H9 (cell line): ENCODE results near the gene HIBCH. TPM values are rescaled to one million over a fixed set of nuclear protein-coding genes. Genes with fewer than 3 reads are reported as not detected.

Experiments
- DNase-seq: peaks from one replicate; pipeline ENCODE4 v3.0.0-alpha.2; 2017
- H2AFZ ChIP-seq: one replicate; pipeline ENCODE4 v1.6.1; 2013; ENCODE audit warnings: mild to moderate bottlenecking, low read length, control low read depth, moderate library complexity
- H2AK5ac ChIP-seq: 2 replicates; pipeline ENCODE4 v1.6.1; 2013; ENCODE audit warnings: low read length, control low read depth, mixed read lengths; ENCODE audit not compliant: insufficient read length
- H2BK120ac ChIP-seq: one replicate; pipeline ENCODE4 v1.6.1; 2013; ENCODE audit warnings: low read depth, mild to moderate bottlenecking, low read length, control low read depth, inconsistent platforms; ENCODE audit not compliant: poor library complexity, severe bottlenecking
- H2BK12ac ChIP-seq: 2 replicates; pipeline ENCODE4 v1.6.1; 2013; ENCODE audit warnings: low read length, control low read depth, mixed read lengths, low read depth; ENCODE audit not compliant: insufficient read length
- H2BK15ac ChIP-seq: 2 replicates; pipeline ENCODE4 v1.6.1; 2013; ENCODE audit warnings: low read depth, low read length, control low read depth
- H2BK20ac ChIP-seq: one replicate; pipeline ENCODE4 v1.6.1; 2013; ENCODE audit warnings: low read depth, mild to moderate bottlenecking, low read length, control low read depth, inconsistent platforms; ENCODE audit not compliant: poor library complexity, severe bottlenecking
- H2BK5ac ChIP-seq: 2 replicates; pipeline ENCODE4 v1.6.1; 2013; ENCODE audit warnings: low read length, control low read depth, mixed read lengths; ENCODE audit not compliant: insufficient read length
- H3K14ac ChIP-seq: 2 replicates; pipeline ENCODE4 v1.6.1; 2013; ENCODE audit warnings: low read length, control low read depth; ENCODE audit not compliant: insufficient read depth
- H3K18ac ChIP-seq: 2 replicates; pipeline ENCODE4 v1.6.1; 2013; ENCODE audit warnings: low read depth, mild to moderate bottlenecking, mixed read lengths, low read length, control low read depth; ENCODE audit not compliant: insufficient read length
- H3K23ac ChIP-seq: 2 replicates; pipeline ENCODE4 v1.6.1; 2013; ENCODE audit warnings: low read length, control low read depth, mixed read lengths, low read depth; ENCODE audit not compliant: insufficient read length
- H3K23me2 ChIP-seq: 2 replicates; pipeline ENCODE4 v1.6.1; 2013; ENCODE audit warnings: low read depth, mild to moderate bottlenecking, mixed read lengths, low read length, control low read depth; ENCODE audit not compliant: insufficient read length, poor library complexity, severe bottlenecking
- H3K27ac ChIP-seq: 2 replicates; pipeline ENCODE4 v1.5.1; 2013; ENCODE audit warnings: low read length, control low read depth, mixed read lengths, low read depth; ENCODE audit not compliant: insufficient read length
- H3K27me3 ChIP-seq: 2 replicates; pipeline ENCODE4 v1.6.1; 2013; ENCODE audit warnings: low read length, control low read depth, inconsistent platforms; ENCODE audit not compliant: insufficient read depth
- H3K4ac ChIP-seq: 2 replicates; pipeline ENCODE4 v1.6.1; 2013; ENCODE audit warnings: low read depth, mild to moderate bottlenecking, control low read depth, inconsistent platforms, low read length, moderate library complexity
- H3K4me1 ChIP-seq: 2 replicates; pipeline ENCODE4 v1.6.1; 2013; ENCODE audit warnings: low read length, control low read depth, inconsistent platforms; ENCODE audit not compliant: insufficient read depth
- H3K4me2 ChIP-seq: 2 replicates; pipeline ENCODE4 v1.6.1; 2013; ENCODE audit warnings: low read length, control low read depth, mixed read lengths; ENCODE audit not compliant: insufficient read length, insufficient read depth
- H3K56ac ChIP-seq: 2 replicates; pipeline ENCODE4 v1.6.1; 2013; ENCODE audit warnings: low read depth, mild to moderate bottlenecking, mixed read lengths, low read length, control low read depth; ENCODE audit not compliant: insufficient read length
- H3K79me1 ChIP-seq: 2 replicates; pipeline ENCODE4 v1.6.1; 2013; ENCODE audit warnings: low read depth, mild to moderate bottlenecking, moderate library complexity, low read length, control low read depth, inconsistent platforms; ENCODE audit not compliant: insufficient read depth, poor library complexity, severe bottlenecking
- H3K79me2 ChIP-seq: 2 replicates; pipeline ENCODE4 v1.6.1; 2013; ENCODE audit warnings: low read length, control low read depth, inconsistent platforms; ENCODE audit not compliant: insufficient read depth
- H3K9ac ChIP-seq: 2 replicates; pipeline ENCODE4 v1.6.1; 2013; ENCODE audit warnings: low read length, control low read depth, mixed read lengths; ENCODE audit not compliant: insufficient read length; ENCODE audit errors: extremely low read depth
- H3K9me3 ChIP-seq: one replicate; pipeline ENCODE4 v1.6.1; 2013; ENCODE audit warnings: low read depth, low read length, inconsistent platforms; ENCODE audit not compliant: control insufficient read depth
- H3T11ph ChIP-seq: one replicate; pipeline ENCODE4 v1.6.1; 2013; ENCODE audit warnings: mild to moderate bottlenecking, low read length, control low read depth, inconsistent platforms
- H4K20me1 ChIP-seq: one replicate; pipeline ENCODE4 v1.6.1; 2013; ENCODE audit not compliant: control insufficient read depth, insufficient read length, insufficient read depth
- H4K5ac ChIP-seq: 2 replicates; pipeline ENCODE4 v1.6.1; 2013; ENCODE audit warnings: low read depth, mild to moderate bottlenecking, mixed read lengths, low read length, control low read depth; ENCODE audit not compliant: insufficient read length
- H4K8ac ChIP-seq: replicated peaks from 2 replicates; pipeline ENCODE4 v1.6.1; 2013; ENCODE audit warnings: low read length, control low read depth, mixed read lengths, low read depth; ENCODE audit not compliant: insufficient read length
- H4K91ac ChIP-seq: 2 replicates; pipeline ENCODE4 v1.6.1; 2013; ENCODE audit warnings: low read depth, mild to moderate bottlenecking, moderate library complexity, mixed read lengths, low read length, control low read depth; ENCODE audit not compliant: insufficient read length
- H3K27ac Mint-ChIP-seq, 3 experiments: 2 replicates in 2 of 3; 3 replicates in 1 of 3; pipeline ENCODE4 v1.8.0; 2020 to 2021; ENCODE audit warnings: mixed read lengths in 3 of 3, mild to moderate bottlenecking in 1 of 3, moderate library complexity in 1 of 3
- H3K27me3 Mint-ChIP-seq: 2 replicates; pipeline ENCODE4 v1.8.0; 2021; ENCODE audit warnings: low read depth, mild to moderate bottlenecking, moderate library complexity, mixed read lengths
- H3K36me3 Mint-ChIP-seq, 3 experiments: 2 replicates in 2 of 3; 3 replicates in 1 of 3; pipeline ENCODE4 v1.8.0; 2020 to 2021; ENCODE audit warnings: low read depth in 3 of 3, mixed read lengths in 3 of 3; ENCODE audit not compliant: insufficient read depth in 1 of 3
- H3K4me1 Mint-ChIP-seq, 2 experiments: 2 replicates each; pipeline ENCODE4 v1.8.0; 2020; ENCODE audit warnings: mixed read lengths in 2 of 2
- H3K4me3 Mint-ChIP-seq, 2 experiments: 2 replicates in 1 of 2; 3 replicates in 1 of 2; pipeline ENCODE4 v1.8.0; 2020 to 2021; ENCODE audit warnings: mild to moderate bottlenecking in 2 of 2, mixed read lengths in 2 of 2, moderate library complexity in 1 of 2
- H3K9me3 Mint-ChIP-seq, 2 experiments: 2 replicates in 1 of 2; 3 replicates in 1 of 2; pipeline ENCODE4 v1.8.0; 2020; ENCODE audit warnings: mild to moderate bottlenecking in 2 of 2, mixed read lengths in 2 of 2, moderate library complexity in 1 of 2
- CTCF ChIP-seq: fragments of 200-600 bp; sonication (generic); conservative IDR thresholded peaks from 3 replicates; pipeline ENCODE4 v1.8.0; 2021; ENCODE audit warnings: antibody characterized with exemption, mild to moderate bottlenecking
- WGBS: extraction: QIAGEN DNeasy Blood & Tissue Kit; methylation state at CpG from one replicate; pipeline ENCODE4 v1.1.7; 2013; ENCODE audit warnings: missing lambda C conversion rate, low lambda C conversion rate, mixed read lengths; ENCODE audit not compliant: insufficient read length; ENCODE audit errors: extremely low coverage; 5-methylcytosine and 5-hydroxymethylcytosine counted together
- total RNA-seq: library from RNA; stranded (reverse); gene quantifications from 2 replicates; pipeline ENCODE4 v1.2.1, GENCODE V29; 2021

Gene HIBCH
- total RNA-seq, 1 experiment from 2014 or later, result 28.0 TPM

GRCh38 chr2:190202604-190203003 is 117.0 kb downstream of the HIBCH start:
- H3K9me3 ChIP-seq, result no peaks in the 10 kb centered on the region
- H3K56ac ChIP-seq, result no peak overlapping the region
- no peak overlapping the region for H2AFZ ChIP-seq
- H3K9me3 Mint-ChIP-seq, result no peaks in the 10 kb centered on the region
- H4K20me1 ChIP-seq, result no peaks in the 10 kb centered on the region
- H3K27ac Mint-ChIP-seq, result no peak overlapping the region
- no peak overlapping the region for H2BK20ac ChIP-seq
- H3K27me3 Mint-ChIP-seq, result no peaks in the 10 kb centered on the region
- peaks cover 0 to 3% (median 0%) of the 10 kb centered on the region in 3 experiments; a peak in 2 of 7 replicates for H3K36me3 Mint-ChIP-seq
- no peaks in the 10 kb centered on the region for H3K23me2 ChIP-seq
- no peak overlapping the region for H3K9ac ChIP-seq
- H3K4me1 ChIP-seq, result no peaks in the 10 kb centered on the region
- no peaks in the 10 kb centered on the region for H3K27me3 ChIP-seq
- no peak overlapping the region for H2BK15ac ChIP-seq
- no peak overlapping the region for H3T11ph ChIP-seq
- H3K4me2 ChIP-seq, result no peak overlapping the region
- no peak overlapping the region for H4K8ac ChIP-seq
- DNase-seq, result no peak
- H2BK5ac ChIP-seq, result no peak overlapping the region
- no peak overlapping the region for H3K4me3 Mint-ChIP-seq
- no peaks in the 10 kb centered on the region for H3K79me2 ChIP-seq
- no peak overlapping the region for H3K18ac ChIP-seq
- no peak overlapping the region for H3K23ac ChIP-seq
- H3K14ac ChIP-seq, result no peak overlapping the region
- no peaks in the 10 kb centered on the region for H3K79me1 ChIP-seq
- H2BK12ac ChIP-seq, result no peak overlapping the region
- no peak overlapping the region for H4K91ac ChIP-seq
- peaks cover 0 to 4% of the 10 kb centered on the region in 2 experiments; a peak in 1 of 4 replicates for H3K4me1 Mint-ChIP-seq
- H3K4ac ChIP-seq, result no peak overlapping the region
- H3K27ac ChIP-seq, result no peak overlapping the region
- no peak overlapping the region for H4K5ac ChIP-seq
- H2BK120ac ChIP-seq, result no peak overlapping the region
- H2AK5ac ChIP-seq, result no peak overlapping the region
- no CpG with 5 or more reads among the region's 1 CpG for WGBS
- TF ChIP-seq CTCF, result no peak
